SK-N-DZ (cell line): ENCODE data around the gene KRTDAP.

Source experiments
- DNase-seq: peaks from one replicate; pipeline ENCODE4 v3.0.0-alpha.2; 2015; ENCODE audit warnings: low spot score

The KRTDAP gene

GRCh38 chr19:35513628-35514281, 23.5 kb upstream of the KRTDAP start, which contains the start of gene DMKN:
Gene DMKN (minus strand): TSS chr19:35513649. CDS start chr19:35513475, 174 bp downstream.
- no peak for DNase-seq

DNA sequence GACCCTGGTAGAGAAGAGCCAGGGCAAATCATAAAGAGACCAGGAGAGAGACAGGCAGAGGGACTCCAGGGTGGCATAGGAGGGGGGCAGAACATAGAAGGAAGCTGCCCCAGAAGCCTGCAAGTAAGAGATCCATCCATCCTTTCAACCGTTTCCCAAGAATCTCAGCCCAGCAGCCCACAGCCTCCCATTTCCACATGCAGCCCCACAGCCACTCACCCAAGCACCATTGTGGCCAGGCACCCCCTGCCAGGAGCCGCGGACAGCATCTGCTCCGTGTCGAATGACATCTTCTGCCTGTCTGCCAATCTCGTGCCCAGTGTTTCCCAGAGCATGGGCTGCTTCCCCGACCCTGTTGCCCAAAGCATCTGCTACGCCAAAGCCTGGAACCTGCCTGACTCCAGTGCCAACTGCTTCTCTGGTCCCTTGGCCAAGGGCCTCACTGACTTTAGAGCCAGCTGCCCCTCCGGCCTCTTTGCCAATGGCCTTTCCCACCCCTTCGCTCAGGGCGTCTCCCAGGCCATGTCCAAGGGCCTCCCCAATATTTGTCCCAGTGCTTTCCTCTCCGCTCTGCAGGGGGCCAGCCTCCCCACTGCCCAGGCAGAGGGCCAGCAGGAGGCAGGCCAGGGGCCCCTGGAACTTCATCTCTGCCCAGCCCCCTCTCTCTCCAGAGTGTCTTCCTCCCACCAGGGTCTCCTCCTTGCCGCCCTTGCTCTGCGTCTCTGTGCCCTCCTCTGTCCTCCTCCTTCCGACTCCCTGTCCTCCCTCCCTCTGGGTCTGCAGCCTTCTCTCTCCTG, 22.8 kb upstream of the KRTDAP start:
- DNase-seq, result no peak

- DNase-seq, result no peak
Observed at GRCh38 chr19:35511337-35511736, 21.1 kb upstream of the KRTDAP start.

DNA sequence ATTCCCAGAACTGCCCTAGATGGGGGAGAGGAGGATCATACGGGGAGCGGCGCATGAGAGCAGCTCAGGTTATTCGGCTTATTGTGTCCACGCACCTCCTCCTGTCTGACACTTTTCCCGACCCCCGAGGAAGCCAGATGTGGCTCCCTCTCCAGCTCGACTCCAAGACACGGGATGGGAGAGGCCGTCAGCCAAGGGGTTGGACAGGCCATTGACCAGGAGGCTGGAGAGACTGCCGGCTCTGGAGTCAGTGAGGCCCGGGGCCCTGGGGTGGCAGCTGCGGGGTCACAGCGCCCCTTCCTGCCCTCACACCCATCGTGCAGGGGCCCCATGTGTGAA, 20.3 kb upstream of the KRTDAP start:
- DNase-seq, result no peak

DNA sequence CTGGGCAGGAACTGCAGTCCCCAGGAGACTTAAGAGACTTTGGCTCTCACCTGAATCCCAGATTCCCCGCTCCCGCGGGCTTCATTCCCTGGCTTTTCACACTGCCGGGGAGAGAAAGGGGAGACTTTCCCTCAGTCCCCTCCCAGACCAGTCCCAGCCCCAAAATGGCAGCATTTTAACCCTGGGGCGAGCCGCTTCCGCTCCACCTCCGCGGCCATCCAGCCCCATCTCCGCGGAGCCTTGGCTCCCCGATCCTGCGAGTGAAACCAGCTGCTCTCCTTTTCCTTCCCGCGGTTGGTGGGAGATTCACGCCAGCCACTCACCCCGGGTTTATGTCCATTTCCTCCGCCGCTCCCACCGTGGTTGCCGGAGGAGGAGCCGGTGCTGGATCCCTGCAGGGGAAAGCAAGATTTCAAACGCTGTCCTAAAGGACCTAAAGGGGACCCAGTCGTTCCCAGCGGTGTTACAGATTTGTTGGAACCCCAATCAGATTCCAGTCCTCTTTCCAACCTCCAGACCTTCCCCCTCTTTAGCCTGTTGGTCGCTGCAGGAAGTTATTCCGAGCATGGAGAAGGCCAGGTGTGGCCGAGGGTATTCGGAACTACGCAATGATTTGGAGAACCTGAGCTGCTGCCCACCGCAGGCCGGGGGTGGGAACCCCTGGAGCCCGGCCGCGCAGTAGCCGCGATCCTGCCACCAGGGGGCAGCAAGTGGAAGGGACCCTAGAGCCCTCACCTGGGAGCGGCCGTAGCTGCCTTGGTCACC, 19.8 kb upstream of the KRTDAP start:
- DNase-seq, result peak; percentile 37

- no peak for DNase-seq
Observed at GRCh38 chr19:35509018-35509652, 18.9 kb upstream of the KRTDAP start.

DNA sequence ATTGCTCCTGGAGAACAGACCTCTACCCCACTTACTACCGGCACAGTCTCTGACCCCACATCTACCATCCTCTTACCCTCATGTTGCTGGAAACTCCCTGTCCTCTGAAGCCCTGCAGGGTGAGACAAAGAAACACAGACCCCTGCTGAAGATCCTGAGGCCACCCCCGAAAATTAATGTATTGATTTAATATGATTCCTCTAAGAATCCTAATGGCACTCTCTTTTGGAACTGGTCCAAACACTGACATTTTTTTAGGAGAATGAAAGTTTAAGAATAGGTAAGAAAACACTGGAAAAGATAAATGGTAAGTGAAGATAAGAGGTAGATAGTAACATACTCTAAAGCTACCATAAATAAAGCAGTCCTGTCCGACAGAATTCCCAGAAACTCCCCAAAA, 17.9 kb upstream of the KRTDAP start:
- DNase-seq, result no peak

DNA sequence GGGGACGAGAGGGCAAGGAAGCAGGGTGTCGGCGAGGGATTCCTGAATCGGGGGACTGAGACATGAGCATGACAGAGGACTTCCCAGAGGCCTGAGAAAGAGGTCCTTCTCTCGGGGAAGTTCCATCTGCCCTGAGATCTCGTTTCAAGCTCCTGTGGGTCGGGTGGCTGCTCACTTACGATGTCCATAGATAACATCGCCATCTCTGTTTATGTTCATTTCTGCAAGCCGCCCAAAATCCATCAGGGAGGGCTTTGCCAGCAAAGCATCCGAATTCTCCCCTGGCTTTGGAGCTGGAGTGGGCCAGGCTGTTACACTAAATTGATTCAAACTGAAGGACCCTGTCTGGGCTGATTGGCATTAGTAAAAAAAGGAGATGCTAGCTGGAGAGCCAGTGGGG, 17.3 kb upstream of the KRTDAP start:
- DNase-seq, result no peak

DNA sequence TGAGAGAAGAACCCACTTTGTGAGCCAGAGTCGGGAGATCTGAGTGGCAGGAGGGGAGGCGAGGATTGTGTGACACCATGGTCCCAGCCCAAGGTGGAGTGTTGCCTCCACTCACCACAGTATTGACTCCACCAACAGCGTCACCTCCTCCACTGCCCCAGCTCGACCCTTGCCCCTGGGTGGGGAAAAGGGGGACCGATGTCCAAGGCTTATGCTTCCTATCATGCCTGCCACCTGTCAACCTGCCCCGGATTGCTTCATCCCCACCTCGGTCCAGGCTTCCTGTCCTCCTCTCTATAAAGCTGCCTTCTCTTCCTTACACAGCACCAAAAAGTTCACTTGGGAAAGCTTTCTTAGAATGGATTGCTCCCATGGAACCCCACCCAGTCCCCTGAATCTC, 15.7 kb upstream of the KRTDAP start:
- no peak for DNase-seq

- no peak for DNase-seq
Observed at GRCh38 chr19:35502751-35503150, 12.5 kb upstream of the KRTDAP start.

- DNase-seq, result no peak
Observed at GRCh38 chr19:35501684-35502083, 11.4 kb upstream of the KRTDAP start.

- DNase-seq, result no peak
Observed at GRCh38 chr19:35500611-35501010, 10.3 kb upstream of the KRTDAP start.

GRCh38 chr19:35498984-35499527, 8.8 kb upstream of the KRTDAP start:
- no peak for DNase-seq

DNA sequence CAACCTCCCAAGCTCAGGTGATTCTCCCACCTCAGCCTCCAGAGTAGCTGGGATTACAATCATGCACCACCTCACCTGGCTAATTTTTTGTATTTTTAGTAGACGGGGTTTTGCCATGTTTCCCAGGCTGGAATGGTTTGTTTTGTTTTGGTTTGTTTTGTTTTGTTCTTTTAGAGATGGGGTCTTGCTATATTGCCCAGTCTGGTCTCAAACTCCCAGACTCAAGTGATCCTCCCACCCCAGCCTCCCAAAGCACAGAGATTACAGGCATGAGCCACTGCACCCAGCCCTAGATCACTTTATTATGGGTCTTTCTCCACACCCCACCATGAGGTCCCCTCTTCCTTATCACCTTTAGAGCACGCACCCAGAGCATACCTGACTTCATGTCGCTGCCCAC, 8.0 kb upstream of the KRTDAP start:
- DNase-seq, result no peak

GRCh38 chr19:35497406-35497805, 7.1 kb upstream of the KRTDAP start:
- DNase-seq, result no peak

DNA sequence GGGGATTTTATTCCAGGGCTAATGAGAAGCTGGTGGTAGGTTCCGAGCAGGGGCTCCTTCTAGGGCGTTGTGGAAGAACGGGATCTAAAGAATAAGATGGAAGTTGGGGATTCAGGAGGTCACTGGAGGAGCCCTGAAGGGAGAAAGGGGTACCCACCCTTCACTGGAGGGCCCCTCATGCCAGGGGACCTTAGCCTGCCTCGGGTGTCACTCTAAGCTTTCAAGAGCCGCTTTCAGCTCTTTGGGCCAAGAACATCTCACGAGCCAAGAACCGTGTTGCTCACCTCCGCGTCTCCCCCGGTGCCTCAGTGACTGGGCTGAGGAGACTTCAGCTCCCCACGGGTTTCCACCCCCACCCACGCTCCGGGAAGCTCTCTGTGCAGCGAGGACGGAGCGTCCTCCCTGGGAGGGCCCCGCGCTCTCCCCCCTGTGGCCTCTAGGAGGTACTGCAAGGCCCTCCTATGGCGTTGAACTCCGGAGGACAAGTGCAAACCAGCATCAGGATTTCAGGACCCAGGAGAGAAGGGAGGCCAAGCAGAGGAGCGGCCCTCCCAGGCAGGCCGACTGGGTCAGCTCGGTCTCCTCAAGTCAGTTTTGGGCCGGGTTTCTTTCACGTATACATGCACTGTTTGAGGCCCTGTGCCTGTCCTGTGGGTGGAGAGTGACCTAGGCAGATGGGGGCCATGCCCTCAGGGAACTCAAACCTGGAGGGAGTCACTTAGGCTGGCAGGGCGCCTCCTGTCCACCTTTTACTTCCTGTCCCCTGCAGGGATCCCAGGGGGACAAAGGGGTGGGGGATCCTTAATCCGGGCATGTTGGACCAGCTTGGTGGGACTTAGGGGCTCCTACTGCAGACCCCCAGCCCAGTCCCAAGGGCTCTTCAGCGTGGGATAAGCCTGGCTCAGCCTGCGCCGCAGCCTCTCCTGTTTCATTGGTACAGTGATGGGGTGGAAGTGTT, 5.1 kb upstream of the KRTDAP start:
- DNase-seq, result peak; percentile 47

DNA sequence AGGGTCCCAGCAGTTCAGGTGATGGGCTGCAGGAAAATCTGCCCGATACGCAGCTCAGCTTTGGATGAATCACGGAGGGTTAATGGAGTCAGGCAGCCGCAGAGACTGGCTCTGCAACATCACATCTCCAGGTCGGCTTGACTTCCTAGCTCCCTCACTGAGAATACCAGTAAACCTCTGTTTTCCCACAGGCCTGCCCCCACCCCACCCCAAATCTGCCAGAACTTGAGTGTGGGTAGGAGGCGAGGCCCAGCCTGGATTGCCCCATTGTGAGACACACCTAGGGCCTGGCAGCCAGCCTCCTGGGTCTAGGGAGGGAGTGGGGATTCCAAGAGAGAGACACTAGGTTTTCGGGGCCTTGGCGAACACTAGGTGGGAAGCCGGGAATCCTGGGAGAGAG, 3.7 kb upstream of the KRTDAP start:
- DNase-seq, result no peak

GRCh38 chr19:35491836-35492360, 1.6 kb upstream of the KRTDAP start:
- DNase-seq, result no peak

DNA sequence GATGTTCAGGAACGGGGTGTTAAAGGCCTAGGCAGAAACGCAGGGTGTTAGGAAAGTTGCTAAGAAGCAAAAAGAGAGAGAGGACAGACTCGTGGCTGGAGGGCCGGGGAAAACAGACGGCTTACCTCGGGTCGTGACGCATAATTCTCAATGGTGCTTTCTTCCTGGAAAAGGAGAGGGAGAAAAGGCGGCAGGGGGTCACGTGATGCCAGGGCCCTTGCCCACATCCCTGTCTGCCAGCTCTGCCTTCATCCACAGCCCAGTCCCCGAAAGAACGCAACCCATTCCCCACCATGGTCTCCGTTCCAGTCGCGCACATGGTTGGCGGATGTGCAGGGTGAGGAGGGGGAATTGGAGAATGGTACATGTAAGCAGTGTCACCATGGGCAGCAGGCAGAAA, 1.6 kb downstream of the KRTDAP start:
- no peak for DNase-seq

- DNase-seq, result no peak
Observed at GRCh38 chr19:35487656-35488182, 2.5 kb downstream of the KRTDAP start.
